ENCODE results near the gene SLFNL1. TPM values are rescaled to one million over a fixed set of nuclear protein-coding genes. Genes with fewer than 3 reads are reported as not detected.

The SLFNL1 gene
- total RNA-seq, 1 experiment from 2014 or later, result not detected

GRCh38 chr1:41003127-41003639, 18.3 kb downstream of the SLFNL1 start:
- in situ Hi-C loops (cut with HindIII; ENCODE audit: low pct_unique_long_range_greater_than_20kb, low sequenced_read_pairs), result no loop called here
- no peak for DNase-seq (ENCODE audit: low read depth)

DNA sequence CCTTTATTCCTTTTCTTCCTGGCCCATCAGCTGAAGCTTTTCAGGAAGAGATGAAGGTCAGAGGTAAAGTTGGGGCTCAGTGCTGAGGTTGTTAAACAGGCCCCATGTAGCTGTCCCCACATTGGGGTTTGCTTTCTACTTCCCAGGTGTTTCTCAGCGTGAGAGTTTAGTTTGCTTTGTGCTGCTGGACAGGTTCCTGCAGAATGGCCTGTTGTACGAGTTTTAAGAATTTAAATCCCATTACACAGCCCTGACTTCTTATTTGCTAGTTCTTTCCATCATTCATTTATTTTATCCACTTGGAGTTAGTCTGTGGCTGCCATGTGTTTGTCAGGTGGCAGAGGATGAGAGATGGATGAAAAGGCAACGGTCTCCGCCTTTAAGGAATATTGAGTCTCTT, 22.9 kb downstream of the SLFNL1 start:
- no peak for DNase-seq (ENCODE audit: low read depth)
- in situ Hi-C loops (cut with HindIII; ENCODE audit: low pct_unique_long_range_greater_than_20kb, low sequenced_read_pairs), result no loop called here

DNA sequence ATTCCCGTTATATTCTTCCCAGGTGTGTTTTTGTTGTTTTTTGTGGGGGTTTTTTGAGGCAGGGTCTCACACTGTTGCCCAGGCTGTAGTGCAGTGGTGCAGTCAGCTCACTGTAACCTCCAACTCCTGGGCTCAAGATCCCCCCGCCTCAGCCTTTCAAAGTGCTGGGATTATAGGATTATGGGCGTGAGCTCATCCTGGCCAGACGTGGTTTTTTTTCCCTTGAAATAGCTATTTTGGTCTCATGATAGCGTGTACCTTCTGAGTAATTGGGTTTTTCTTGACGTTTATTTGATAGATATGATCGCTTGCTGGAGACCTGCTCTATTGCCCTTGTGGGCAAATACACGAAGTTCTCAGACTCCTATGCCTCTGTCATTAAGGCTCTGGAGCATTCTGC, 24.4 kb downstream of the SLFNL1 start:
- DNase-seq (ENCODE audit: low read depth), result no peak
- in situ Hi-C loops (cut with HindIII; ENCODE audit: low pct_unique_long_range_greater_than_20kb, low sequenced_read_pairs), result no loop called here

DNA sequence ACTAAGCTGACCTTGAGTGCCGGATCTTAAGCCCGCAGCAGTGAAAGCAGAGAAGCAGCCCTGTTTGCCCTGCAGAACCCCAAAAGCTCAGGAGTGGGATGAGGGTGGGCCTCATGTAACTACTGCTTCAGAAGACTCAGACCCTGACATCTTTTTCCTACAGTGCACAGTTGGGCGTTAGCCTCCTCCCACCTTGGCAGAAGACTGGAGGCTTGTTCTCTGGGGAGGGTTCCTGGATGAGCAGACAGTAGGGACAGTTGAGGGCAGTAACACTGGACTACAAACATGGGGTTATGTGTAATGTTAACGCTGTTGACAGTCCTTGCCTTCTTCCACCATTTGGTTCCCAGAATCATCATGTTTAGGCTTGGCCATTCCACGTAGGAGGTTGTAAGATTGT, 32.5 kb downstream of the SLFNL1 start:
- in situ Hi-C loops (cut with HindIII; ENCODE audit: low pct_unique_long_range_greater_than_20kb, low sequenced_read_pairs), result no loop called here
- DNase-seq (ENCODE audit: low read depth), result no peak

- in situ Hi-C loops (cut with HindIII; ENCODE audit: low pct_unique_long_range_greater_than_20kb, low sequenced_read_pairs), result no loop called here
- no peak for DNase-seq (ENCODE audit: low read depth)
These were observed 33.2 kb downstream of the SLFNL1 start for GRCh38 chr1:40988280-40988679.

DNA sequence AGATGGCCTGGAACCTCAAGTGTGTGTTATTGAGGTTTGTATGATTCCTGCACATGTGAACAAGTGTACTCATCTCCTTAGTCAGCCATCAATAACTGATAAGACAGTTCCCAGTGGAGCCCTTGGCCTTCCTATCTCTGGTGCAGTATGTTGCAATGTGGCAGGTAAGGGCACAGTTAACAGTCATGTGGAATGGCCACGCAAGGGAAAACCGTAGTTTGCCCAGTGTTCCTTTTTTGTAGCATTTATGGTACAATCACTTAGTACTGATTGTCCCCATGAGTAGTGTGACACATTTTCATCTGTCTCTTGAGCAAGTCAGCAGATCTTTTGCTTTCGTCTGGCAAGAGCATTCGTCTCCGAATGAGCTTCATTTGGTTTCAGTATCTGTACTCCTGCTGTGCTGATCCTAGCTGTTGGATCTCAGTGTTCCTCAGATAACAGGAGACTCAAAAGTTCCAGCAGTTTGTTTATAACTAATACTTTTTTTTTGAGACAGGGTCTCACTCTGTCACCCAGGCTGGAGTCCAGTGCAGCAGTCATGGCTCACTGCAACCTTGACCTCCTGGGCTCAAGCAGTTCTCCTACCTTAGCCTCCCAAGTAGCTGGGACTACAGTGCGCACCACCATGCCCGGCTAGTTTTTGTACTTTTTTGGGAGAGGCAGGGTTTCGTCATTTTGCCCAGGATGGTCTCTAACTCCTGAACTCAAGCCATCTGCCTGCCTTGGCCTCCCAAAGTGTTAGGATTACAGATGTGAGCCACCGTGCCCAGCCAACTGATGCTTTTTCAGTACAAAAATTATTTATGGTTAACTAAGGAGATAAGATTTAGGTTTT, 33.9 kb downstream of the SLFNL1 start:
- in situ Hi-C loops (cut with HindIII; ENCODE audit: low pct_unique_long_range_greater_than_20kb, low sequenced_read_pairs), result no loop called here
- no peak for DNase-seq (ENCODE audit: low read depth)

DNA sequence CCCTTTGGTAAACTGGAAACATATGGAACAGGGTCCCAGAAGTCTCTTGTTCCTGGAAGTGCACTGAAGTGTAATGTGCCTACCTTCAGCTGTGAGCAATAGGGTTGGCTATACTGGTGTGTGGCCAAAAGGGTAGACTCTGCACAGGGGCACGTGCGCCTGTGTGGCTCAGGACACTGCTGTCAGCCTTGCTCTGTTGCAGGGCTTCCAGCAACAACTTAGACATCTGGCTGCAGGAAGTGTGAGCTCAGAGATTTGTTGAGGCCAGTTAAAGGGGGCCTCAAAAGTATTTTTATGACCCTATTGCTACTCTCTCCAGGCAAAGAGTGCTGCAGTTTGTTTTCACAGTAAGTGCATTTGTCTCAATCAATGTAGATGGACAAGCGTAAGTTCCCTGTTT, 34.6 kb downstream of the SLFNL1 start:
- in situ Hi-C loops (cut with HindIII; ENCODE audit: low pct_unique_long_range_greater_than_20kb, low sequenced_read_pairs), result no loop called here
- DNase-seq (ENCODE audit: low read depth), result no peak

GRCh38 chr1:40986328-40986783, 35.2 kb downstream of the SLFNL1 start:
- in situ Hi-C loops (cut with HindIII; ENCODE audit: low pct_unique_long_range_greater_than_20kb, low sequenced_read_pairs), result no loop called here
- no peak for DNase-seq (ENCODE audit: low read depth)

DNA sequence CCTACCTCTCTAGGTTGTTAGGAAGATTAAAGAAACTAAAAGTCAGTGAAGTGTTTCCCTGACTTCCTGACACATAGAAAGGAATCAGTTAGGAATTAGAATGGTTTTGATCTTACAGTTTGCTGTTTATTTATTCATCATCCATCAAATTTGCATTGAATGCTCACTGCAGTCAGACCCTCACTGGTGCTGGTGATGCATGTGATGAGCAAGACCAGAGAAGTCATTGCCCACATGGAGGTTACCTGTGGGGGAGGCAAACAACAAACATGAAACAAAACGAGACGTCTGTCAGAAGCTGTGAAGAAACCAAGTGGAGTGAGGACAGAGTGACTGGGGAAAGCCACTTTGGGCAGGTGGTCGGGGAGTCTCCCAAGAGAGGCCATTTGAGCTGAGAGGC, 35.6 kb downstream of the SLFNL1 start:
- no peak for DNase-seq (ENCODE audit: low read depth)
- in situ Hi-C loops (cut with HindIII; ENCODE audit: low pct_unique_long_range_greater_than_20kb, low sequenced_read_pairs), result no loop called here

- no peak for DNase-seq (ENCODE audit: low read depth)
- in situ Hi-C loops (cut with HindIII; ENCODE audit: low pct_unique_long_range_greater_than_20kb, low sequenced_read_pairs), result no loop called here
These were observed 36.4 kb downstream of the SLFNL1 start for GRCh38 chr1:40985161-40985560.

- DNase-seq (ENCODE audit: low read depth), result no peak
- in situ Hi-C loops (cut with HindIII; ENCODE audit: low pct_unique_long_range_greater_than_20kb, low sequenced_read_pairs), result no loop called here
These were observed 37.0 kb downstream of the SLFNL1 start for GRCh38 chr1:40984531-40984930.

DNA sequence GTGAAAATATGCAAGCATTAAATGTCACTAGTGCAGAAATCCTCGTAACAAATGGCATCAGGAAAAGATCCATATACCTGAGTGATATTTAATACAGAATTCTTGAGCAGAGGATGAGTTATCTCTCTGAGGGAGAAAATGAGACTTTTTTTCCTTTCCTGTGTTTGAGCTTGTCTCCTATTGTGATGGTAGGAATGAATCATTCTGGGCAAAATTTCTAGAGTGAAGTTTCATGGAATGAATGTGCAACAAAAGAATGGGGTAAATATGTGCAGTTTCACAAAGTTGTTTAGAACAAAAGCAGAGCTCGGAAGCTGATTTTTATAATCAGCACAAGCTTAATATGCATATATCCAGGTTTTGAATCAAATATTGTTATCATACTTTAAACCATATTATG, 37.5 kb downstream of the SLFNL1 start:
- in situ Hi-C loops (cut with HindIII; ENCODE audit: low pct_unique_long_range_greater_than_20kb, low sequenced_read_pairs), result no loop called here
- DNase-seq (ENCODE audit: low read depth), result no peak

DNA sequence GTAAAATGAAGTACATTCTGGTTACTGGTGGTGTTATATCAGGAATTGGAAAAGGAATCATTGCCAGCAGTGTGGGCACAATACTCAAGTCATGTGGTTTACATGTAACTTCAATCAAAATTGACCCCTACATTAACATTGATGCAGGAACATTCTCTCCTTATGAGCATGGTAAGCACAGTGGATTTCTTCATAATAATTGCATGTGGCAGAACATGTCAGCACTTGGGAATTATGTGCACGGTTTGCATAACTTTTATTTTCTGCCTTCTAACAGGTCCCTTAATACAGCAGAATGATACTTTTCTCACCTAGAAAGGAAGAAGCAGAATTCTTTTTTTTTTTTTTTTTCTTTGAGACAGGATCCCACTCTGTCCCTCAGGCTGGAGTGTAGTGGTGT, 38.2 kb downstream of the SLFNL1 start:
- in situ Hi-C loops (cut with HindIII; ENCODE audit: low pct_unique_long_range_greater_than_20kb, low sequenced_read_pairs), result no loop called here

GRCh38 chr1:40982721-40983120, 38.8 kb downstream of the SLFNL1 start:
- no peak for DNase-seq (ENCODE audit: low read depth)

More for the DNA sequence above, 38.2 kb downstream of the SLFNL1 start:
- no peak for DNase-seq (ENCODE audit: low read depth)

GRCh38 chr1:40981691-40982448, 39.7 kb downstream of the SLFNL1 start:
- in situ Hi-C loops (cut with HindIII; ENCODE audit: low pct_unique_long_range_greater_than_20kb, low sequenced_read_pairs), result no loop called here
- DNase-seq (ENCODE audit: low read depth), result no peak

More at GRCh38 chr1:40982721-40983120, 38.8 kb downstream of the SLFNL1 start:
- in situ Hi-C loops (cut with HindIII; ENCODE audit: low pct_unique_long_range_greater_than_20kb, low sequenced_read_pairs), result no loop called here

GRCh38 chr1:40980453-40981121, 40.9 kb downstream of the SLFNL1 start:
- peak; percentile 46 for DNase-seq (ENCODE audit: low read depth)
- in situ Hi-C loops (cut with HindIII; ENCODE audit: low pct_unique_long_range_greater_than_20kb, low sequenced_read_pairs), result no loop called here

DNA sequence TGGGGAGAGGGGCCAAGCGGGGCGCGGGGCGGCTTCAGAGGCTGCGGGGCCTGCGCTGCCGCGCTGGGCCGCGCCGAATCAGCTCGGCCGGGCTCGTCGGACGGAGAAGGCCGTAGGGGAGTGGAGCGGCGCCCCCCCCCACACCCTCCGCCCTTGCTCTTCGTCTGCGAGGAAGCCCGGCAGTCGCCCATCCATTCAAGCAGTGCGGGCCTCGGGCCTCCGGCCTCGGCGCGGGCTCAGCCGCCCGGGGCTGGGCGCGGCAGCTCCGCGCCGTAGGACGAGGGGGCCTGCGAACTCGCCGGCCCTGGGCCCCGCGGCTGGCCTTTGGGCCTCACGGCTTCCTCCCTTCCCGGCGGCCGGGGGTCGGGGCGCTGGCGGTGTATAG, 41.5 kb downstream of the SLFNL1 start:
- no peak for DNase-seq (ENCODE audit: low read depth)
- in situ Hi-C loops (cut with HindIII; ENCODE audit: low pct_unique_long_range_greater_than_20kb, low sequenced_read_pairs), result no loop called here

DNA sequence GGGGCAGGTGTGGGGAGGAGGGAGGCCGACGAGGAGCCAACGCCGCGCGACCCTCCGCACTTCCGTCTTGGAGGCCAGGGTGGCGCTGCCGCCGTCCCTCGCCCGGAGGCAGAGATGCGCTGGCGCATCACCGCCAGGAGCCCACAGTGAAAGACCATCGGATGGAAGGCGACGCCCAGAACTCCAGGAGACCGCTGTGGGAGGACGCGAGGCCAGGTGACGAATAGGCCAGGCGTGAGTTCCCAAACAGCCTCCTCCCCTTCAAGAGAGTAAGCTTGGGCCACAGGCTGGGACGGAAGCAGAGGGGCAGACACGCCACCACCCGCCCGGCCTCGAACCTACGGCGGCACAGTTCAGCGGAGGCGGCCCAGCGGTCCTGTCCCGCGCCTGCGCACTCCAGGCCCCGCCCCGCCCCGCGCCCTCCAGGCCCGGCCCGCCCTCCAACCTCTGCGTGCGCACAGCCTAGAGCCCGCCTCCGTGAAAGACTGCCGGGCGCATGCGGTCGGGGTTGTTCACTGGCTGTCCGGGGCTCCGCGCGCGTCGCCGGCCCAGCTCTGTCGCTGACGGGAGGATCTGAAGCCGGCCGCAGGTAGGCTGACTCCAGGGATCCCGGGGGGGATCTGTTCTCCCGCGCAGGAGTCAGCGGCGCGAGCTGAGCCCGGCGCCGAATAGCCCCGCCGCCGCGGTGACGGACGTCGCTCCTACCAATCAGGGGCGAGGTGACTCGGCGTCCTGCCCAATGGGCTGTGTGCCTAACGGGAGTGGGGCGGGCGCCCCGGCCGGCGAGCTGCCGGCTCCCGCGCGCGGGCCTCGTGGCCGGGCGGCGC, 42.1 kb downstream of the SLFNL1 start, which contains the start of gene CTPS1:
Gene CTPS1 (plus strand): TSS at position 456 of the 827 bp plus-strand sequence. CDS start 3,595 bp downstream, outside the sequence.
- peak; percentile 92 for DNase-seq (ENCODE audit: low read depth)
- in situ Hi-C loops (cut with HindIII; ENCODE audit: low pct_unique_long_range_greater_than_20kb, low sequenced_read_pairs), result no loop called here

Measured in Caki2 (cell line).